ENCODE results near the gene CEACAM21.

GRCh38 chr19:41537789-41538188 is 38.2 kb upstream of the CEACAM21 start:
- TF ChIP-seq CTCF (IDR thresholded peaks at IDR 0.05) (peak; percentile 28 to 43 (median 38)), POLR2A (IDR thresholded peaks at IDR 0.05) (no peak)
